Brain microvascular endothelial cell (primary cell): ENCODE measurements around the gene IGFBP1.

Experiments
- DNase-seq: peaks from one replicate; pipeline ENCODE4 v3.0.0-alpha.2; 2020
- H3K27ac ChIP-seq: fragments of 250-450 bp; sonication (Bioruptor Pico); 2 replicates; pipeline ENCODE4 v1.5.1; 2020; ENCODE audit warnings: mild to moderate bottlenecking, moderate library complexity
- H3K27me3 ChIP-seq: fragments of 250-450 bp; sonication (Bioruptor Pico); replicated peaks from 2 replicates; pipeline ENCODE4 v1.5.1; 2020; ENCODE audit warnings: mild to moderate bottlenecking
- H3K36me3 ChIP-seq: fragments of 250-450 bp; sonication (Bioruptor Pico); replicated peaks from 2 replicates; pipeline ENCODE4 v1.5.1; 2020; ENCODE audit warnings: mild to moderate bottlenecking
- H3K4me3 ChIP-seq: 2 replicates; pipeline ENCODE4 v1.5.1; 2011; ENCODE audit warnings: low read depth, mild to moderate bottlenecking, control low read depth, low read length, moderate library complexity
- CTCF ChIP-seq: IDR thresholded peaks from 2 replicates; pipeline ENCODE4 v1.5.1; 2011; ENCODE audit warnings: low read depth, mild to moderate bottlenecking, moderate library complexity, low read length, control low read depth, inconsistent platforms; ENCODE audit errors: missing control alignments
- in situ Hi-C: cut with HindIII; loops from 2 replicates; pipeline ENCODE4 v1.10.0; 2017; ENCODE audit warnings: low sequenced_read_pairs, low pct_ligation_motif_present

Gene IGFBP1

GRCh38 chr7:45940939-45941338 lies 52.7 kb downstream of the IGFBP1 start:
- Histone ChIP-seq H3K4me3 (no peak overlapping the region), H3K27me3 (no peaks in the 10 kb centered on the region), H3K27ac (no peak overlapping the region), H3K36me3 (no peaks in the 10 kb centered on the region)
- DNase-seq = no peak
- no peak for TF ChIP-seq CTCF
- in situ Hi-C loops = no loop called here
